Tibial nerve (tissue), 4 donors: ENCODE measurements around the gene RGS4. TPM values are rescaled to one million over a fixed set of nuclear protein-coding genes. Genes with fewer than 3 reads are reported as not detected.

Source experiments
- DNase-seq, 2 donors: peaks; one replicate each; pipeline ENCODE4 v3.0.0-alpha.2; 2019; ENCODE audit warnings: low spot score in 2 of 2
- H3K27ac ChIP-seq, 4 donors: fragments of 200-600 bp; sonication (generic) in 3 of 4; one replicate each; pipeline ENCODE4 v1.5.1; 2017 to 2019; ENCODE audit warnings: mild to moderate bottlenecking in 1 of 4
- H3K27me3 ChIP-seq, 2 donors: fragments of 200-600 bp; sonication (generic) in 1 of 2; one replicate each; pipeline versions ENCODE4 v1.5.1 to v1.6.0; 2017 to 2019
- H3K36me3 ChIP-seq, 3 donors: fragments of 200-600 bp; sonication (generic); one replicate each; pipeline ENCODE4 v1.5.1; 2018 to 2019
- H3K4me1 ChIP-seq, 4 donors: fragments of 200-600 bp; sonication (generic) in 3 of 4; one replicate each; pipeline ENCODE4 v1.5.1; 2017 to 2019
- H3K4me3 ChIP-seq, 4 donors: fragments of 200-600 bp; sonication (generic) in 3 of 4; one replicate each; pipeline ENCODE4 v1.5.1; 2017 to 2019; ENCODE audit warnings: mild to moderate bottlenecking in 1 of 4, moderate library complexity in 1 of 4
- H3K9me3 ChIP-seq, 4 donors: fragments of 200-600 bp; sonication (generic) in 3 of 4; one replicate each; pipeline ENCODE4 v1.5.1; 2017 to 2019
- EP300 ChIP-seq, 2 donors: sonication (generic); formaldehyde crosslinking; IDR thresholded peaks; one replicate each; pipeline ENCODE4 v1.6.1; 2017; ENCODE audit warnings: antibody characterized with exemption in 2 of 2, mild to moderate bottlenecking in 1 of 2
- POLR2A ChIP-seq, 2 donors: fragments of 450-650 bp; IDR thresholded peaks; one replicate each; pipeline ENCODE4 v1.6.1; 2017; ENCODE audit warnings: antibody characterized with exemption in 2 of 2, mild to moderate bottlenecking in 2 of 2, moderate library complexity in 2 of 2
- WGBS, 2 donors: methylation state at CpG; one replicate each; pipeline ENCODE4 v1.1.5; 2018; 5-methylcytosine and 5-hydroxymethylcytosine counted together
- total RNA-seq, 4 donors: library from RNA; depleted of rRNA; stranded (reverse); fragments of >200 nt; gene quantifications; one replicate each; pipeline ENCODE4 v1.1.0, GENCODE V29; 2016
- TF ChIP-seq, protein P1 (sequence below), 5 experiments: fragments of 200-600 bp in 3 of 5; fragments of 450-650 bp in 2 of 5; sonication (generic) in 3 of 5; IDR thresholded peaks; one replicate each; pipeline ENCODE4 v1.5.1; 2016 to 2019; ENCODE audit warnings: antibody characterized with exemption in 5 of 5, mild to moderate bottlenecking in 3 of 5, moderate library complexity in 2 of 5

The RGS4 gene
- total RNA-seq, 4 donors from 2014 or later: 0.21 to 1.4 (median 0.30) TPM; not detected in 1

DNA sequence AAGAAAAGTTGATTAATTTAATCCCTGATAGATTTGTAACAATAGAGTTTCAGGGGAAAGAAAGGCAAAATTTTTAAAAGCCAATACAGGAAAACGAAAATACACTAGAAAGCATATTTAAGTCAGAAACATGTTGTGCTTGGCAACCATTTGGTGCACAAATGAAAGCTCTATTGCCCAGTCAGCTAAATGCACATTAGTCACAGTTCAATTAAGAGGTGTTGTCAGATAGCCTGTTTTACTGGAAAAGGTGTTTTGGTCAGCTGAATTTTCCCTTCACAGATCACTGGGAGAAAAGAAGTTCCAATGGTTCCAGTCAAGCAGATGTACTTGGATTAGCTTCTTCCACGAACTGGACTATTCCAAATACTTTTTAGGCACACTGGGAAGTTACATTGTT lies 25.4 kb downstream of the RGS4 start:
- 45 to 48% methylated on average over 2 of the region's 2 CpGs for WGBS, 2 donors
- H3K27ac ChIP-seq: no peak overlapping the region

DNA sequence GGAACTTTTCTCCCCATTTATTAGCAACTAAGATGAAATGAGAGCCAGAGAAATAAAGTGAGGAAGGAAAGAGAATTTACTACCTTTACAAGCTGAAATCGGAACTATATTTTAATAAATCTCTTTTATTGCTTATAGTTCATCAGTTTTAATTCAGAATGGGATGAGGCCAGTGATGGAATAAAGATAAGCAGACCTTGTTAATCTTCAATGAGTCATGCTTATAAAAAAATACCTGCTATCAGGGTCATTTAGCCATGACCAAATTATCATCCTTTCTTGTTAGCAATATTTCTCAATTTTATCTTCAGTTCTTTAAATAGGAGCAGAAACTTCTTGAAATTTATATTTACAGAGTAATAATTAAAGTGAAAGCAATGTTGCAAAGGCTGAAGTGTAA lies 26.1 kb downstream of the RGS4 start:
- H3K4me3 ChIP-seq: no peak overlapping the region
- TF ChIP-seq, protein P1, sequence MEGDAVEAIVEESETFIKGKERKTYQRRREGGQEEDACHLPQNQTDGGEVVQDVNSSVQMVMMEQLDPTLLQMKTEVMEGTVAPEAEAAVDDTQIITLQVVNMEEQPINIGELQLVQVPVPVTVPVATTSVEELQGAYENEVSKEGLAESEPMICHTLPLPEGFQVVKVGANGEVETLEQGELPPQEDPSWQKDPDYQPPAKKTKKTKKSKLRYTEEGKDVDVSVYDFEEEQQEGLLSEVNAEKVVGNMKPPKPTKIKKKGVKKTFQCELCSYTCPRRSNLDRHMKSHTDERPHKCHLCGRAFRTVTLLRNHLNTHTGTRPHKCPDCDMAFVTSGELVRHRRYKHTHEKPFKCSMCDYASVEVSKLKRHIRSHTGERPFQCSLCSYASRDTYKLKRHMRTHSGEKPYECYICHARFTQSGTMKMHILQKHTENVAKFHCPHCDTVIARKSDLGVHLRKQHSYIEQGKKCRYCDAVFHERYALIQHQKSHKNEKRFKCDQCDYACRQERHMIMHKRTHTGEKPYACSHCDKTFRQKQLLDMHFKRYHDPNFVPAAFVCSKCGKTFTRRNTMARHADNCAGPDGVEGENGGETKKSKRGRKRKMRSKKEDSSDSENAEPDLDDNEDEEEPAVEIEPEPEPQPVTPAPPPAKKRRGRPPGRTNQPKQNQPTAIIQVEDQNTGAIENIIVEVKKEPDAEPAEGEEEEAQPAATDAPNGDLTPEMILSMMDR (IDR thresholded peaks at IDR 0.05): no peak
- no peak for TF ChIP-seq POLR2A (IDR thresholded peaks at IDR 0.05)
- TF ChIP-seq EP300 (IDR thresholded peaks at IDR 0.05): no peak
- H3K36me3 ChIP-seq: no peaks in the 10 kb centered on the region
- H3K27ac ChIP-seq: no peak overlapping the region
- H3K9me3 ChIP-seq: no peaks in the 10 kb centered on the region
- 86 to 88% methylated on average over 1 of the region's 1 CpG for WGBS, 2 donors
- H3K4me1 ChIP-seq: no peaks in the 10 kb centered on the region
- no peak for DNase-seq
- H3K27me3 ChIP-seq: no peaks in the 10 kb centered on the region

More for the DNA sequence above, 25.4 kb downstream of the RGS4 start:
- H3K9me3 ChIP-seq: no peaks in the 10 kb centered on the region
- no peaks in the 10 kb centered on the region for H3K36me3 ChIP-seq
- H3K4me3 ChIP-seq: no peak overlapping the region
- TF ChIP-seq EP300 (IDR thresholded peaks at IDR 0.05) (no peak), POLR2A (IDR thresholded peaks at IDR 0.05) (no peak)
- TF ChIP-seq, protein P1 (IDR thresholded peaks at IDR 0.05): no peak
- no peaks in the 10 kb centered on the region for H3K27me3 ChIP-seq
- DNase-seq: no peak
- no peaks in the 10 kb centered on the region for H3K4me1 ChIP-seq

DNA sequence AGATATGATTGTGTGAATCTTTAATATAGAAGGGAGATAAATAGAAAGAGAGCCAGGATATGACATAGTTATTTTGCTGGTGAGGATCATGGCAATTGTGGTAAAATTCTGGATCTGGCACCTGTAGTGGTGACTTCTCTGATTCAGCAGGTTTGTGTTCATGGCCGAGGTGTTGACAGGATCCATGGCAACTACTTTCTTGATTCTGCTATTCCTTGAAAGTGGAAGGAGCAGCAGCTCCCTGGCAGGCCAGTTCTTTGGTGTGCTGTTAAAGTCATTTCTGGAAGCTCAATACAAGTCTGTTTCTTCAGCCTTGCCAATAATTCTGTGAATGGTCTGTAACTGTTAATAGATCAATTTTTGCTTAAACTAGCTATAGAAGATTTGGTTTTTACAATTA lies 33.4 kb downstream of the RGS4 start:
- Histone ChIP-seq H3K36me3 (no peaks in the 10 kb centered on the region), H3K27me3 (no peaks in the 10 kb centered on the region), H3K4me1 (no peaks in the 10 kb centered on the region), H3K9me3 (no peaks in the 10 kb centered on the region), H3K4me3 (no peak overlapping the region), H3K27ac (no peak overlapping the region)
- TF ChIP-seq EP300 (IDR thresholded peaks at IDR 0.05) (no peak), POLR2A (IDR thresholded peaks at IDR 0.05) (no peak)
- no peak for DNase-seq
- WGBS, 2 donors: 64 to 70% methylated on average over 1 of the region's 1 CpG

DNA sequence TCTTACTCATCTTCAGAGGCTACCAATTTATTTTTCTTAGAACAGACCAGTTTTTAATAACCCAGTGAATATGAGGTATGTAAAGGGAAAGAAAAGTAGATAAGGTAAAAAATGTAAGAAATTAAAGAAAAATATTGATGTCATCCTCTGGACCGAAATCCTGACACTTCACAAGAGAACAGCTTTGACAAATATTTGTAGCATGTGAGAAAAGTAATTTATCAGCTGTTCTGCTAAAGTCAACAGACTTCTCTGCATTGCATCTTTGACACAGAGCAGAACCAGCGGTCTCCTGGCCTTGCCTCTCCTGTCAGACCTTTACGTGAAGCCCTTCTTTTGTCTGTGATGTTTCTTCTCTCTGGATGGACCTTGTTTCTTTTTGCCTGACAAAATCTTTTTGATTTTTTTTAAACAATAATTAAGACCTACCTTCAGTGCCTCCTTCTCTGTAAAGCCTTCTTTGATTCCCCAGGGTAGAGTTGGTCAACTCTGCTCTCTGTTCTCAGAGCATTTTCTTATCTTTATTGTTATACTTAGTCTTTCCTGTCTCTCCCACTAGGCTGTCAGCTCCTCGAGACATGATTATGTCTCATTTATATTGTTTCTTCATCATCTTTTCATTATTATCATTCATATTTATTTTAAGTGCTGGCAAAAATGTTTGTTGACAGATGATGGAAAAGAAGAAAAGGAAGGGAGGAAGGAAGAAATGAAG lies 35.4 kb downstream of the RGS4 start:
- Histone ChIP-seq H3K9me3 (no peaks in the 10 kb centered on the region), H3K4me1 (no peaks in the 10 kb centered on the region), H3K27ac (no peak overlapping the region), H3K27me3 (no peaks in the 10 kb centered on the region), H3K4me3 (no peak overlapping the region), H3K36me3 (no peaks in the 10 kb centered on the region)
- no peak for DNase-seq
- WGBS, 2 donors: 74 to 77% methylated on average over 4 of the region's 4 CpGs
- TF ChIP-seq, protein P1 (IDR thresholded peaks at IDR 0.05): no peak
- no peak for TF ChIP-seq EP300 (IDR thresholded peaks at IDR 0.05)
- TF ChIP-seq POLR2A (IDR thresholded peaks at IDR 0.05): no peak

DNA sequence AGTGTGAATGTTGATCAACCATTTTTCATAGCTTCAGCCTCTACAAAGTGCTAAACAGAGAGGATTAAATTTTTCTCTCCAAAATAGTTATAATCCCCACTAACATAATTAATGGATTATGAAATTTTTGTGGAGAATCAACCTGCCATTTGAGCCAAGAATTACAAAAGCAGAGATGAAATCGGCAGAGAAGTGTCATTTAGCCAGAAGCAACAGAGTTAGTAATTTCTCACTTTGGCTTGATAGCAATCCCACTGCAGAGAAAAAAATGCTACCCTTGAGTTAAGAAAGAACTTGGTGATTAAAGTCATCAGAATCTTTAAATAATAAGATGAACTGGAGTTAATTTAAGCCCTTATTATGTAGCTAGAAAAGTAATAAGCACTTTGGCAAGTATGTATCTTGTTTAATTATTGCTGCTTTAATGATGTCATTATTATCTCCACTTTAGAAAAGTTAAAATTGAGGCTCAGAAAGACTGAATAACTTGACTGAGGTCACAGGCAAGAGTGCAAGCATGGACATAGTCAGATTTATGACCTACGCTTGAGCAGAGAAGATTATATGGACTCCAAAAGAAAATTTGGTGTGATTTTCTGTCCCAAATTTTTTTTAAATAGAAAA lies 37.3 kb downstream of the RGS4 start:
- H3K4me1 ChIP-seq: no peaks in the 10 kb centered on the region
- H3K4me3 ChIP-seq: no peak overlapping the region
- H3K9me3 ChIP-seq: no peaks in the 10 kb centered on the region
- H3K27me3 ChIP-seq: no peaks in the 10 kb centered on the region
- DNase-seq: no peak
- H3K27ac ChIP-seq: no peak overlapping the region
- no peaks in the 10 kb centered on the region for H3K36me3 ChIP-seq
- WGBS, 2 donors: 45 to 48% methylated on average over 2 of the region's 2 CpGs
- TF ChIP-seq EP300 (IDR thresholded peaks at IDR 0.05) (no peak), POLR2A (IDR thresholded peaks at IDR 0.05) (no peak)
- TF ChIP-seq, protein P1 (IDR thresholded peaks at IDR 0.05): no peak
